GM08714 (cell line): ENCODE data around the gene TMEM143.
"Not testable (repeated sequence)": the region's sequence is repeated elsewhere in the genome, so short reads cannot be mapped to it uniquely, and the experiment has no call there.

Source experiments
- H3K4me3 ChIP-seq: fragments of 200-500 bp; sonication (Bioruptor generic); 2 replicates; pipeline ENCODE4 v1.5.1; 2014; ENCODE audit warnings: mild to moderate bottlenecking, low read length, inconsistent platforms
- ZNF274 ChIP-seq: IDR thresholded peaks from 2 replicates; pipeline ENCODE4 v1.6.1; 2012; ENCODE audit warnings: mild to moderate bottlenecking, low read depth, low read length

The TMEM143 gene

GRCh38 chr19:48394331-48395169, 30.8 kb upstream of the TMEM143 start:
- TF ChIP-seq ZNF274, result no peak
- no peak overlapping the region for H3K4me3 ChIP-seq

DNA sequence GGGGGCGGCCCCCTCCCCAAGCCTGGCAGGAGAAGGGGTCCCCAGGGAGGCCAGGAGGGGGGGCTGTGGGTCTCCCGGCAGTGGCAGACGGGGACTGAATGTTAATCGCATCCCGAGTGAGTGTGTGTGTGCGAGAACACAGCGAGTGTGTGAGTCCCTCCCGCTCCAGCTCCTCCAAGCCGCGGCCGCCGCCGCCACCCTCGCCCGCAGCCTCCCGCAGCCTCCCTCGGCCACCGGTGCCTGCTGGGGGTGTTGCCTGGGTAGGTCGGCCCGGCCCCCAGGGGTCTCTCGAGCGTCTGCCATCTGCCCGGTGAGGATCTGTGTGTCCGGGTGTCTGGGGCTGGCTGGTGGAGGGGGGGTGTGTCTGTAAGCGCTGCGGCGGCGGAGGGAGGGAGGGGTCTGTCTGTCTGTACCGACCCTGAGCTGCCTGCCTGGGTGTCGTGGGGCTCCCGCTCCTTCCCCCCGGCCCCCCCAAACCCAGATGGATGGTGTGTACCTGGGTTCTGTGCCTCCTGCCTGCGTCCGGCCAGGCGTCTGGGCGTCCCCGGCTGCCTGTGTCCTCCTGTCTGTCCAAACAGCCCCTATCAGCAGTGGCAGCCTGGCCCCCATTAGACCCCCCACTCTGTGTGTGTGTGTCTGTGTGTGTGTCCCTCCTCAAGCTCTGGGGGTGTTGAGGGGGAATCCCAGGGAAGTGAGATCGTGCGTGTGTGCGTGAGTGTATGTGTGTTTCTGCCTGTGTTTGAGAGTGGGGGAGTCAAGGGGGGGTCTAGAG, 30.0 kb upstream of the TMEM143 start, which contains the start of gene GRIN2D:
GRIN2D (plus strand) TSS at position 110 of the 772 bp plus-strand sequence. CDS start 4,725 bp downstream, outside the sequence.
- no peak for TF ChIP-seq ZNF274

DNA sequence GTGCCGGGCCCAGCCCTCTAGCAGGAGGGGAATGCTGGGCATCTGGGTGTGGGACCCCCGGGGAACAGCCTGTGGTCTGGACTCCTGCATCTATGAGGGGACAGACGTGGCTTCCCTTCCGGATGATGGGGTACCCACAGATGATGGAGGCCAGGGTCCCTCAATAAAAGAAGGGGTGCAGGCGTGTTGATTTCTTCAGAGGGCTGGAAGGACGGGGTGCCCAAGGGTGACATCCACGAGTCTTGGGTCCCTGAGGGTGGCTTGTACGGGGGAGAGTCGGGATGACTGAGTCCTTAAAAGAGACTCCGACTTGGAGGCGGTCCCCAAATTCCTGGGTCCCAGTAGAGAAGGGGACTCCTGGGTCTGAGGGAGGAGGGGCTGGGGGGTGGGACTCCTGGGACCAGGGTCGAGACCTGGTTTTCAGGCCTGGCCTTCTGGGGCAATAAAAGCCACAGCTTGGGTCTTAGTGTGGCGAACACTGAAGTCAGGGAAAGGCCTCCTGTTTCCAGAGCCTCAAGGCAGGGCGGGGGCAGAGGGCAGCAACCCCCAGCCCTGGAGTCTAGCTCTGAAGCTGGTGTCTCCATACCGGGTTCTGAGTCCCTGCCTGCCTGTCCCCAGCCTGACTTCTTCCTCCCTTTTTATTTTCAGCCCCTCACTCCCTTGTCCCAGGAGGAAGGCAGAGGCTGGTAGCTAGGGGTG, 29.3 kb upstream of the TMEM143 start:
- no peak for TF ChIP-seq ZNF274
- no peak overlapping the region for H3K4me3 ChIP-seq

More for the DNA sequence above, 30.0 kb upstream of the TMEM143 start, which contains the start of gene GRIN2D:
- no peak within 1 kb of the TSS for H3K4me3 ChIP-seq

DNA sequence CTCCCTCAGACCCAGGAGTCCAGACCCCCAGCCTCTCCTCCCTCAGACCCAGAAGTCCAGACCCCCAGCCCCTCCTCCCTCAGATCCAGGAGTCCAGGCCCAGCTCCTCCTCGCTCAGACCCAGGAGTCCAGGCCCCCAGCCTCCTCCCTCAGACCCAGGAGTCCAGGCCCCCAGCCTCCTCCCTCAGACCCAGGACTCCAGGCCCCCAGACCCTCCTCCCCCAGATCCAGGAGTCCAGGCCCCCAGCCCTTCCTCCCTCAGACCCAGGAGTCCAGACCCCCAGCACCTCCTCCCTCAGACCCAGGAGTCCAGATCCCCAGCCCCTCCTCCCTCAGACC, 28.2 kb upstream of the TMEM143 start:
- H3K4me3 ChIP-seq, result not testable (repeated sequence)

DNA sequence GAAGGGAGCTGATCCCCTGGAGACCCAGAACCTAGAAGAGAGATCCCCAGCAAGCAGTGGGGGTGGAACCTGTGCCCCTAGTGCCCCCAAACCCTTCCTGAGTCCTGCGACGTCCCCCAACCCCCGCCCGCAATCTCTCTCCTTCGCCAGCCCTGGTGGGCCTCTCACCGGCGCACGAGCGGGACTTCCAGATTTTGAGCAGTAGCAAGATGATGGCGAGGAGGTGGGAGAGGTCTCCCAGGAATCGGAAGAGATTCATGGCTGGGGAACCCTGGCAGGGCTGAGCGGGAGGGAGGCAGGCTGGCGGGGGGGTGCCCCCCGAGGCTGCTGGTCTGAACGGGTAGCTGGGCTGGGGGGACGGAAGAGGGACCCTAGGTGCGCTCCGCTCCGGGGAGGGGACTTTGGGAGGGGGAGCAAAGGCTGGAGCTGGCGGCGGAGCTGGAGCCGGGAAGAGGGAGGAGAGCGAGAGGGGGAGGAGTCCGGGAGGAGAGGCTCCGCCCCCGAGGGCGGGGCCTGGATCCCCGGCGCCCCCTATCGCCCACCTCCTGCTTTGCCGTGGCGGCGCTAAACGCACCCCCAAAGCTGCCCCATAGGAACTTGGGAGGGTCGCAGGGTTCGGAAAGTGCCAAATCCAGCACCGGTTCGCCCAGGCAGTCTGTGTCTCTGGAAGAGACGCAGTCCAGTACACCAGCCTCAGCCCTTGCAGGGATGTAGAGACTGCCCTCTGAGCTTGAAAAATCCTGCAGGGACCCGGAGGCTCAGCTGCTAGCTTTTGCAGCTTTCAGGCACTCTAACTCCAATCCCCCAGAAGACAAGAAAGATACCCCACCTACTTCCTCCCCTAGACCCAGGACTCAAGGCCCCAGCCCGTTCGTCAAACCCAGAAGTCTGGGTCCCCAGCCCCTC, 27.6 kb upstream of the TMEM143 start, which contains the start of gene KDELR1:
KDELR1 (minus strand) TSS at position 452 of the 906 bp plus-strand sequence; CDS start at position 259, 193 bp downstream.
- peak within 1 kb of the TSS; percentile 91 for H3K4me3 ChIP-seq
- no peak for TF ChIP-seq ZNF274

- H3K4me3 ChIP-seq, result peak overlapping the region; percentile 91
- no peak for TF ChIP-seq ZNF274
Measured at GRCh38 chr19:48390188-48391099, 26.7 kb upstream of the TMEM143 start.

DNA sequence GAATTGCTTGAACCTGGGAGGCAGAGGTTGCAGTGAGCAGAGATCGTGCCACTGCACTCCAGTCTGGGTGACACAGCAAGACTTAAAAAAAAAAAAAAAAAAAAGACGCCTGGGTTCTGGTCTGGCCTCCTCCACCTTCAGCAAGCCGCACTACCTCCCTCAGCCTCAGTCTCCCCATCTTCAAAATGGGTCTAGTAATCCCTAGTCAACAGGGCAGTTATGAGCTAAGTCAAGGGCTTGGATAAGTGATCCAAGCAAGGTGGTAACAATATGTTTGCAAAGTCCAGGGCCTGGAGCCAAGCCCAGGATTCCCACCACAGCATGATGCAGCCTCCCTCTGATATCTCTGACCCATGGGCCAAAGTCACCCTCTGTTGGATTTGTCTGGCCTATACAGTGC, 23.2 kb upstream of the TMEM143 start:
- no peak for TF ChIP-seq ZNF274
- H3K4me3 ChIP-seq, result no peak overlapping the region

DNA sequence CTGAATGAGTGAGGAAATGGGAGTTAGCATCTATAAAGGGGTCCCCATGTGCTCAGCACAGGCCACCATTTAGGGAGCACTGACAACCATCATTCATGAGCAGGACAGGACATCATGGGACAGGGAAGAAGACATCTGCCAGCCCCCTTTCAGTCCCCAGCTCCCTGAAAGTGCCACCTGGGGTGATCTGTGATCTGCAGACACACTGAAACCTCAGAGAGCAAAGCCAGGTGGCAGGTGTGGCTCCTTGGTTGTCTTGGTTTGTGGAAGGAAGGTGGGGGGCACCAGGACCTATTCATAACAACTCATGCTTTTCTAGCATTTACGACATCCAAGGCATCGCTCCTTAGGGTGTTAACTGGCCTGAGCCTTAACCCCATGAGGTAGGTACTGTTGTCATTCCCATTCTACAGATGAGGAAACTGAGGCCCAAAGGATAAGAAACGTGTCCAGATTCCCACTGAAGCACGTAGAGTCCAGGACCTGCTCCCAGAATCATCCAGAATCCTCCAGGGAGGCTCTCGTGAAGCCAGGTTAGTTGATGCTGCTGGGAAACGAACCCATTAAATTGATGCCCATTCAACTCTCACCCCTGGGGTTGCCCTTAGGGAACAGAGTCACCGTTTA, 21.8 kb upstream of the TMEM143 start:
- TF ChIP-seq ZNF274, result no peak

DNA sequence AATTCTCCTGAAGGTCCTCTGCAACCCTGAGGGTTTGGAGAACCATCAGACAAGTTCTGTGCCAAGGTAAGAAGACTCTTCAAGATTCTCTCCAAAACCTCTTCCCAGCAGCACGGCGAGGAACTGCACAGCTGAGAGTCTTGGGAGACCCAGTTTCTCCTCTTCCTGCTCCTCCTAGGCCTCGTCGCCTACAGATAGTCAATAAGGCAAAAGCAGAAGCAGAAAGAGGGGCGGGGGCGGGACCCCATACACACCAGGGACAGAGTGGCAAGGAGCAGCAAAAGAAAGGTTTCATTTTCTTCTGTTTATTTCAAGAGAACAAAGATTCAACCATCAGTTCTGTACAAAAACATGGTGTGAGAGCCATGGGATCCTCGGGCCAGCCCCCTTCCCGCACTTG, 18.5 kb upstream of the TMEM143 start:
- H3K4me3 ChIP-seq, result no peak overlapping the region

More for the DNA sequence above, 21.8 kb upstream of the TMEM143 start:
- no peak overlapping the region for H3K4me3 ChIP-seq

GRCh38 chr19:48381178-48381950, 17.6 kb upstream of the TMEM143 start:
- TF ChIP-seq ZNF274, result no peak
- no peak overlapping the region for H3K4me3 ChIP-seq

More for the DNA sequence above, 18.5 kb upstream of the TMEM143 start:
- no peak for TF ChIP-seq ZNF274

GRCh38 chr19:48379058-48379457, 15.3 kb upstream of the TMEM143 start:
- no peak for TF ChIP-seq ZNF274
- H3K4me3 ChIP-seq, result no peak overlapping the region
